Subcutaneous adipose tissue (tissue), 4 donors: ENCODE data around the gene BMP8B. TPM values are rescaled to one million over a fixed set of nuclear protein-coding genes. Genes with fewer than 3 reads are reported as not detected.

ENCODE experiments used
- CTCF ChIP-seq: fragments of 450-650 bp; IDR thresholded peaks from one replicate; pipeline ENCODE4 v1.5.1; 2016; ENCODE audit warnings: low read depth, mild to moderate bottlenecking, control low read depth, antibody characterized with exemption, moderate library complexity
- total RNA-seq, 4 donors: library from RNA; depleted of rRNA; stranded (reverse); fragments of >200 nt; gene quantifications; one replicate each; pipeline ENCODE4 v1.1.0, GENCODE V29; 2016

The BMP8B gene
- total RNA-seq, 4 donors from 2014 or later = 0.34 to 0.44 TPM; not detected in 2

GRCh38 chr1:39819091-39819812 lies 30.6 kb upstream of the BMP8B start:
- TF ChIP-seq CTCF = no peak

- TF ChIP-seq CTCF = no peak
These were observed 29.8 kb upstream of the BMP8B start for GRCh38 chr1:39818482-39818881.

- TF ChIP-seq CTCF = no peak
These were observed 27.9 kb upstream of the BMP8B start for GRCh38 chr1:39816415-39817090.

GRCh38 chr1:39812913-39813312 lies 24.2 kb upstream of the BMP8B start:
- no peak for TF ChIP-seq CTCF

GRCh38 chr1:39808784-39809517 lies 20.3 kb upstream of the BMP8B start:
- TF ChIP-seq CTCF = no peak

- no peak for TF ChIP-seq CTCF
These were observed 16.7 kb upstream of the BMP8B start for GRCh38 chr1:39805385-39805784.
